K562 (cell line): ENCODE results near the gene MGAT4C. TPM values are rescaled to one million over a fixed set of nuclear protein-coding genes. Genes with fewer than 3 reads are reported as not detected.

ENCODE experiments used
- ATAC-seq: fragments of 200-7000 bp; cut with Tn5 transposase; 3 replicates; pipeline ENCODE4 v1.9.1; 2020; ENCODE audit warnings: moderate library complexity
- BruUV-seq: library from RNA; stranded (reverse); fragments of 400-500 nt; replicated peaks from 2 replicates; lab custom pipeline; 2021; lab: Mats Ljungman, UMichigan
- CTCF ChIA-PET: fragments of 300-600 bp; formaldehyde crosslinking; extraction: SDS; loops from one replicate; lab custom pipeline; 2021; ENCODE audit warnings: low intra/inter-chr PET ratio; lab: Yijun Ruan, JAX
- POLR2A ChIA-PET: fragments of 300-600, 350-650 bp; sonication (Branson Sonifier 250); formaldehyde crosslinking; extraction: SDS; loops from one replicate; lab custom pipeline; 2021; ENCODE audit warnings: antibody characterized with exemption, inconsistent platforms; lab: Yijun Ruan, JAX
- DNase-seq, 4 experiments: peaks; one replicate each; pipeline versions ENCODE4 v3.0.0 to v3.0.0-alpha.2; 2011 to 2018; ENCODE audit warnings: low spot score in 3 of 4, mixed read lengths in 3 of 4; ENCODE audit errors: extremely low read depth in 1 of 4
- FAIRE-seq: peaks from 2 replicates; lab custom pipeline; 2011; peaks lifted over from hg19 to GRCh38; lab: Jason Lieb, UNC
- H2AFZ ChIP-seq: 2 replicates; pipeline ENCODE4 v1.6.0; 2011; ENCODE audit warnings: low read depth, low read length, control low read depth, inconsistent platforms
- H3K27ac ChIP-seq: fragments of 200-600 bp; 3 replicates; pipeline ENCODE4 v1.8.0; 2011; ENCODE audit warnings: low read depth, mild to moderate bottlenecking, control low read depth, inconsistent platforms, low read length, moderate library complexity, mixed read lengths; ENCODE audit errors: extremely low read depth
- H3K27me3 ChIP-seq, 2 experiments: fragments of 300-600 bp in 1 of 2; 2 replicates in 1 of 2; 3 replicates in 1 of 2; pipeline versions ENCODE4 v1.6.0 to v1.8.0; 2011; ENCODE audit warnings: inconsistent platforms in 2 of 2, low read length in 2 of 2, mild to moderate bottlenecking in 1 of 2, mixed read lengths in 1 of 2, moderate library complexity in 1 of 2; ENCODE audit not compliant: control insufficient read depth in 2 of 2, insufficient read depth in 2 of 2
- H3K36me3 ChIP-seq: fragments of 300-600 bp; 3 replicates; pipeline ENCODE4 v1.8.0; 2011; ENCODE audit warnings: mild to moderate bottlenecking, low read length, inconsistent platforms; ENCODE audit not compliant: control insufficient read depth, insufficient read depth
- H3K4me1 ChIP-seq, 2 experiments: fragments of 200-600 bp in 1 of 2; replicated peaks in 1 of 2; 2 replicates in 1 of 2; 3 replicates in 1 of 2; pipeline versions ENCODE4 v1.5.1 to v1.8.0; 2011; ENCODE audit warnings: inconsistent platforms in 2 of 2, low read length in 2 of 2, mild to moderate bottlenecking in 1 of 2, mixed read lengths in 1 of 2, moderate library complexity in 1 of 2; ENCODE audit not compliant: control insufficient read depth in 2 of 2, insufficient read depth in 2 of 2
- H3K4me2 ChIP-seq: 2 replicates; pipeline ENCODE4 v1.6.1; 2011; ENCODE audit warnings: low read length, control low read depth, inconsistent platforms, mixed read lengths; ENCODE audit not compliant: insufficient read depth
- H3K4me3 ChIP-seq: fragments of 200-600 bp; sonication (generic), shearing (Covaris generic); 2 replicates; pipeline ENCODE4 v1.5.1; 2016; ENCODE audit warnings: control low read depth, inconsistent platforms
- H3K79me2 ChIP-seq: fragments of 200-600 bp; 3 replicates; pipeline ENCODE4 v1.8.0; 2011; ENCODE audit warnings: low read length, inconsistent platforms; ENCODE audit not compliant: control insufficient read depth, insufficient read depth
- H3K9ac ChIP-seq, 2 experiments: 2 replicates each; pipeline versions ENCODE4 v1.6.0 to v1.6.1; 2011; ENCODE audit warnings: low read depth in 2 of 2, low read length in 2 of 2, control low read depth in 1 of 2, inconsistent platforms in 1 of 2, mild to moderate bottlenecking in 1 of 2, mixed read lengths in 1 of 2; ENCODE audit not compliant: insufficient read depth in 1 of 2
- H3K9me1 ChIP-seq: one replicate; pipeline ENCODE4 v1.6.0; 2011; ENCODE audit warnings: inconsistent platforms, mild to moderate bottlenecking, low read length, moderate library complexity; ENCODE audit not compliant: control insufficient read depth, insufficient read depth
- H3K9me3 ChIP-seq: replicated peaks from 2 replicates; pipeline ENCODE4 v1.5.1; 2011; ENCODE audit warnings: low read depth, low read length, inconsistent platforms; ENCODE audit not compliant: control insufficient read depth, insufficient read depth
- H4K20me1 ChIP-seq: replicated peaks from 2 replicates; pipeline ENCODE4 v1.6.1; 2011; ENCODE audit warnings: low read length, inconsistent platforms, mixed read lengths; ENCODE audit not compliant: control insufficient read depth, insufficient read depth
- ATF3 ChIP-seq, 2 experiments: fragments of 450-650 bp in 1 of 2; sonication (generic) in 1 of 2; formaldehyde crosslinking in 1 of 2; IDR thresholded peaks in 1 of 2; conservative IDR thresholded peaks in 1 of 2; 2 replicates each; pipeline versions ENCODE4 v1.6.1 to v1.8.1; 2016 to 2023; ENCODE audit warnings: mild to moderate bottlenecking in 2 of 2, moderate library complexity in 2 of 2, inconsistent platforms in 1 of 2, missing genetic modification reagents in 1 of 2
- BDP1 ChIP-seq: IDR thresholded peaks from 3 replicates; pipeline ENCODE4 v1.6.1; 2011; ENCODE audit not compliant: insufficient read length, insufficient read depth
- BRCA1 ChIP-seq, 2 experiments: fragments of 450-650 bp in 1 of 2; sonication (generic) in 1 of 2; formaldehyde crosslinking in 1 of 2; IDR thresholded peaks; 2 replicates each; pipeline versions ENCODE4 v1.5.0 to v1.6.1; 2017 to 2020; ENCODE audit warnings: mild to moderate bottlenecking in 1 of 2, missing genetic modification reagents in 1 of 2
- OTX1 ChIP-seq: fragments of 450-650 bp; formaldehyde crosslinking; IDR thresholded peaks from 2 replicates; pipeline ENCODE4 v1.4.0; 2022; ENCODE audit warnings: mild to moderate bottlenecking
- PHF8 ChIP-seq: fragments of 200-600 bp; sonication (generic); IDR thresholded peaks from 2 replicates; pipeline ENCODE4 v1.6.1; 2012; ENCODE audit warnings: mixed run types, mild to moderate bottlenecking, inconsistent platforms, low read length, moderate library complexity, borderline replicate concordance
- POLR3G ChIP-seq: IDR thresholded peaks from 2 replicates; pipeline ENCODE4 v1.6.1; 2011; ENCODE audit not compliant: insufficient read length, insufficient replicate concordance; ENCODE audit errors: extremely low read depth
- TRIM25 ChIP-seq: fragments of 450-650 bp; IDR thresholded peaks from 2 replicates; pipeline ENCODE4 v1.7.0; 2016; ENCODE audit warnings: borderline replicate concordance
- ZBTB34 ChIP-seq: fragments of 250-450 bp; sonication (Bioruptor Pico); IDR thresholded peaks from 2 replicates; pipeline ENCODE4 v1.8.0; 2021; ENCODE audit warnings: mild to moderate bottlenecking, moderate library complexity
- ZBTB7A ChIP-seq: IDR thresholded peaks from 2 replicates; pipeline ENCODE4 v1.6.1; 2011; ENCODE audit warnings: low read depth, mild to moderate bottlenecking, low read length, moderate library complexity, borderline replicate concordance; ENCODE audit not compliant: control insufficient read depth
- ZFP1 ChIP-seq: fragments of 450-650 bp; formaldehyde crosslinking; IDR thresholded peaks from 2 replicates; pipeline ENCODE4 v1.4.0; 2020; ENCODE audit warnings: mild to moderate bottlenecking, mixed read lengths
- ZFP36 ChIP-seq: fragments of 150-350 bp; IDR thresholded peaks from 2 replicates; pipeline ENCODE4 v1.6.1; 2018; ENCODE audit warnings: low read length, low read depth; ENCODE audit not compliant: partially characterized antibody
- ZNF696 ChIP-seq: fragments of 250-450 bp; sonication (Bioruptor Pico); conservative IDR thresholded peaks from 2 replicates; pipeline ENCODE4 v1.4.0; 2020; ENCODE audit warnings: mild to moderate bottlenecking, moderate library complexity
- WGBS: fragments of 100-300 bp; shearing (Covaris generic); methylation state at CpG from one replicate; pipeline ENCODE4 v1.1.6; 2016; ENCODE audit warnings: low coverage, mixed read lengths; ENCODE audit not compliant: insufficient coverage; ENCODE audit errors: missing lambda C conversion rate; 5-methylcytosine and 5-hydroxymethylcytosine counted together
- in situ Hi-C: fragments of 300-500 bp; cut with MboI; formaldehyde crosslinking; loops from 4 replicates; pipeline ENCODE4 v1.15.0; 2018; ENCODE audit warnings: inconsistent platforms, mixed read lengths
- intact Hi-C: fragments of 100-400 bp; cut with micrococcal nuclease; formaldehyde crosslinking; loops from 2 replicates; pipeline ENCODE4 v1.14.2; 2022
- polyA plus RNA-seq, 8 experiments: library from polyadenylated mRNA; depleted of rRNA in 4 of 8; stranded (reverse) in 5 of 8; unstranded in 3 of 8; fragments of >200 nt; fragmentation: Nextera tagmentation in 2 of 8; fragmentation: Illumina TruSeq in 1 of 8; extraction: Ambion mirVana in 2 of 8; extraction: Trizol in 1 of 8; gene quantifications; 2 replicates each; pipeline versions ENCODE4 v1.2.1 to v1.2.3, GENCODE V29; 2011 to 2014; ENCODE audit warnings: inconsistent platforms in 1 of 8, missing spikeins in 1 of 8
- total RNA-seq, 7 experiments: library from RNA; depleted of rRNA in 6 of 7; stranded (reverse); fragments of >200 nt in 6 of 7; fragmentation: Illumina TruSeq in 2 of 7; extraction: Trizol in 2 of 7; gene quantifications; 2 replicates each; pipeline versions ENCODE4 v1.2.1 to v1.2.3, GENCODE V29; 2011 to 2021; ENCODE audit warnings: low replicate concordance in 1 of 7

Gene MGAT4C
- total and polyA plus RNA-seq, 9 of the 15 experiments (the other 6 are each of a cell fraction or from before 2014, with no cell fraction given) = not detected

GRCh38 chr12:85993746-85994145 is 262.4 kb downstream of the MGAT4C start:
- H3K79me2 ChIP-seq = no peaks in the 10 kb centered on the region
- TF ChIP-seq ZBTB7A (no peak), PHF8 (no peak), ZBTB34 (CRISPR knock-in tag) (no peak)
- H3K9ac ChIP-seq = no peak overlapping the region
- H3K36me3 ChIP-seq = no peaks in the 10 kb centered on the region
- no peak overlapping the region for H2AFZ ChIP-seq
- no peak overlapping the region for H3K27ac ChIP-seq
- H3K9me3 ChIP-seq = no peaks in the 10 kb centered on the region; the same call in 1 of the 2 replicates
- no peak overlapping the region for H3K4me2 ChIP-seq
- no peak for DNase-seq
- no peaks in the 10 kb centered on the region for H4K20me1 ChIP-seq
- 5% methylated on average over 4 of the region's 4 CpGs for whole genome bisulfite sequencing
- ATAC-seq = no peak
- CTCF ChIA-PET = no interaction called here
- H3K4me1 ChIP-seq = no peaks in the 10 kb centered on the region
- POLR2A ChIA-PET = no interaction called here
- intact Hi-C loops = no loop called here
- no peaks in the 10 kb centered on the region for H3K27me3 ChIP-seq
- in situ Hi-C loops = no loop called here
- FAIRE-seq = no peak
- no TSS peak for BruUV-seq
- H3K4me3 ChIP-seq = no peak overlapping the region
- H3K9me1 ChIP-seq = no peaks in the 10 kb centered on the region

- H2AFZ ChIP-seq = no peak overlapping the region
- no peaks in the 10 kb centered on the region for H3K4me1 ChIP-seq
- CTCF ChIA-PET = no interaction called here
- H3K4me3 ChIP-seq = no peak overlapping the region
- BruUV-seq = no TSS peak
- H3K4me2 ChIP-seq = no peak overlapping the region
- H3K36me3 ChIP-seq = no peaks in the 10 kb centered on the region
- H3K9ac ChIP-seq = no peak overlapping the region
- no peak overlapping the region for H3K27ac ChIP-seq
- POLR2A ChIA-PET = no interaction called here
- H3K9me1 ChIP-seq = no peaks in the 10 kb centered on the region
- H4K20me1 ChIP-seq = no peaks in the 10 kb centered on the region
- H3K9me3 ChIP-seq = no peaks in the 10 kb centered on the region; the same call in 1 of the 2 replicates
- intact Hi-C loops = no loop called here
- no peaks in the 10 kb centered on the region for H3K79me2 ChIP-seq
- no peaks in the 10 kb centered on the region for H3K27me3 ChIP-seq
- in situ Hi-C loops = no loop called here
- ATAC-seq (no peak), FAIRE-seq (no peak), DNase-seq (no peak)
- TF ChIP-seq ATF3 (IDR thresholded peaks at IDR 0.05) = no peak
- no peak for TF ChIP-seq ATF3 (CRISPR knock-in tag; conservative IDR thresholded peaks at IDR 0.05)
- TF ChIP-seq BRCA1 (IDR thresholded peaks at IDR 0.05) = no peak
- no peak for TF ChIP-seq BRCA1 (CRISPR knock-in tag; IDR thresholded peaks at IDR 0.05)
- no peak for TF ChIP-seq POLR3G
- no peak for TF ChIP-seq ZFP1 (CRISPR knock-in tag)
- TF ChIP-seq TRIM25 = no peak
- TF ChIP-seq OTX1 = no peak
- no peak for TF ChIP-seq ZNF696 (CRISPR knock-in tag)
- TF ChIP-seq ZFP36 = no peak
- TF ChIP-seq BDP1 = no peak
Measured at GRCh38 chr12:85985996-85986395, 270.2 kb downstream of the MGAT4C start.
